ENCODE data around the gene CALHM3. TPM values are rescaled to one million over a fixed set of nuclear protein-coding genes. Genes with fewer than 3 reads are reported as not detected.

CALHM3 gene
- total and polyA plus RNA-seq, 2 experiments from 2014 or later: 0.14 to 0.19 TPM

- Mint-ChIP-seq H3K36me3 (ENCODE audit: low read depth) (no peaks in the 10 kb centered on the region), H3K4me3 (no peak overlapping the region), H3K9me3 (no peaks in the 10 kb centered on the region), H3K27ac (no peak overlapping the region), H3K27me3 (ENCODE audit: insufficient read depth, low read depth, poor library complexity) (peaks cover 6% of the 10 kb centered on the region), H3K4me1 (peaks cover 12% of the 10 kb centered on the region; the same call in 2 of the 3 replicates)
- H2AFZ ChIP-seq: no peak overlapping the region
- H3K4me1 ChIP-seq (ENCODE audit: insufficient read depth): no peaks in the 10 kb centered on the region
- H4K20me1 ChIP-seq (replicated peaks; ENCODE audit: insufficient read depth): no peaks in the 10 kb centered on the region
- H3K27me3 ChIP-seq (ENCODE audit: insufficient read depth): no peaks in the 10 kb centered on the region
- no peak overlapping the region for H3K4me2 ChIP-seq
- no peaks in the 10 kb centered on the region for H3K9me2 ChIP-seq (ENCODE audit: insufficient read depth)
- H3K27ac ChIP-seq (ENCODE audit: low read depth): no peak overlapping the region
- ATAC-seq (no peak), DNase-seq (ENCODE audit: low spot score) (no peak)
- H3K79me2 ChIP-seq (replicated peaks; ENCODE audit: insufficient read depth): no peaks in the 10 kb centered on the region
- no peaks in the 10 kb centered on the region for H3K36me3 ChIP-seq (ENCODE audit: insufficient read depth)
- TF ChIP-seq EZH2 (IDR thresholded peaks at IDR 0.05; ENCODE audit: low read depth, unreplicated experiment): no peak
- no peak for TF ChIP-seq ZNF331 (CRISPR knock-in tag; IDR thresholded peaks at IDR 0.05; ENCODE audit: low read depth)
- TF ChIP-seq EZH2phosphoT487 (IDR thresholded peaks at IDR 0.05; ENCODE audit: unreplicated experiment): no peak
- TF ChIP-seq ZNF114 (CRISPR knock-in tag; IDR thresholded peaks at IDR 0.05): no peak
- TF ChIP-seq, protein P1, sequence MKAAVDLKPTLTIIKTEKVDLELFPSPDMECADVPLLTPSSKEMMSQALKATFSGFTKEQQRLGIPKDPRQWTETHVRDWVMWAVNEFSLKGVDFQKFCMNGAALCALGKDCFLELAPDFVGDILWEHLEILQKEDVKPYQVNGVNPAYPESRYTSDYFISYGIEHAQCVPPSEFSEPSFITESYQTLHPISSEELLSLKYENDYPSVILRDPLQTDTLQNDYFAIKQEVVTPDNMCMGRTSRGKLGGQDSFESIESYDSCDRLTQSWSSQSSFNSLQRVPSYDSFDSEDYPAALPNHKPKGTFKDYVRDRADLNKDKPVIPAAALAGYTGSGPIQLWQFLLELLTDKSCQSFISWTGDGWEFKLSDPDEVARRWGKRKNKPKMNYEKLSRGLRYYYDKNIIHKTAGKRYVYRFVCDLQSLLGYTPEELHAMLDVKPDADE (IDR thresholded peaks at IDR 0.05): no peak
- no peak for TF ChIP-seq REST (IDR thresholded peaks at IDR 0.05; ENCODE audit: unreplicated experiment)
- no peak for TF ChIP-seq STAT1 (IDR thresholded peaks at IDR 0.05; ENCODE audit: unreplicated experiment)
- TF ChIP-seq CTCF (conservative IDR thresholded peaks at IDR 0.05; ENCODE audit: low read depth in 2 of 2): no peak
- TF ChIP-seq CREB1 (CRISPR knock-in tag; IDR thresholded peaks at IDR 0.05; ENCODE audit: low read depth): no peak
- no peak for TF ChIP-seq POLR2AphosphoS5 (IDR thresholded peaks at IDR 0.05; ENCODE audit: low read depth)
- no peak for TF ChIP-seq ZNF462 (CRISPR knock-in tag; IDR thresholded peaks at IDR 0.05)
- TF ChIP-seq JUNB (IDR thresholded peaks at IDR 0.05; ENCODE audit: unreplicated experiment): no peak
- H3K4me3 ChIP-seq: no peak overlapping the region
- H3F3A ChIP-seq (replicated peaks; ENCODE audit: low read depth): no peaks in the 10 kb centered on the region
These were observed 25.2 kb upstream of the CALHM3 start for GRCh38 chr10:103504181-103504783.

Measured in GM23338 (cell line).